NCI-H2227 treated with DMSO at 0.1 percent for 48 hours (cell line): ENCODE results near the gene SAMD1.
"Not testable (repeated sequence)": the region's sequence is repeated elsewhere in the genome, so short reads cannot be mapped to it uniquely, and the experiment has no call there.

Experiments
- DNase-seq: peaks from one replicate; lab custom pipeline; 2025; lab: John Stamatoyannopoulos, UW

SAMD1 gene

GRCh38 chr19:14061081-14061749 lies 29.3 kb downstream of the SAMD1 start:
- DNase-seq: no peak

GRCh38 chr19:14059652-14060155 lies 30.8 kb downstream of the SAMD1 start:
- DNase-seq: no peak

- no peak for DNase-seq
These were observed 31.5 kb downstream of the SAMD1 start for GRCh38 chr19:14059093-14059480.

GRCh38 chr19:14058182-14059092 lies 32.1 kb downstream of the SAMD1 start:
- no peak for DNase-seq

GRCh38 chr19:14056741-14057356 lies 33.7 kb downstream of the SAMD1 start:
- no peak for DNase-seq

GRCh38 chr19:14056069-14056666 lies 34.4 kb downstream of the SAMD1 start:
- no peak for DNase-seq

- DNase-seq: no peak
These were observed 35.2 kb downstream of the SAMD1 start for GRCh38 chr19:14055396-14055795.

GRCh38 chr19:14054721-14055120 lies 35.8 kb downstream of the SAMD1 start:
- no peak for DNase-seq

- no peak for DNase-seq
These were observed 36.5 kb downstream of the SAMD1 start for GRCh38 chr19:14054099-14054498.

GRCh38 chr19:14053500-14053899 lies 37.1 kb downstream of the SAMD1 start:
- no peak for DNase-seq

- no peak for DNase-seq
These were observed 37.5 kb downstream of the SAMD1 start for GRCh38 chr19:14053032-14053431.

- DNase-seq: no peak
These were observed 38.1 kb downstream of the SAMD1 start for GRCh38 chr19:14052470-14052869.

GRCh38 chr19:14051980-14052379 lies 38.6 kb downstream of the SAMD1 start:
- DNase-seq: no peak

GRCh38 chr19:14050961-14051360 lies 39.6 kb downstream of the SAMD1 start:
- not testable (repeated sequence) for DNase-seq

GRCh38 chr19:14050512-14050911 lies 40.0 kb downstream of the SAMD1 start:
- no peak for DNase-seq

GRCh38 chr19:14048443-14049153 lies 42.0 kb downstream of the SAMD1 start:
- DNase-seq: no peak

- DNase-seq: not testable (repeated sequence)
These were observed 42.7 kb downstream of the SAMD1 start for GRCh38 chr19:14047866-14048265.

GRCh38 chr19:14042659-14043608 lies 47.6 kb downstream of the SAMD1 start:
- DNase-seq: peak; percentile 25

- no peak for DNase-seq
These were observed 51.4 kb downstream of the SAMD1 start for GRCh38 chr19:14039181-14039580.
